ENCODE results near the gene LIN7B.
"Not testable (repeated sequence)": the region's sequence is repeated elsewhere in the genome, so short reads cannot be mapped to it uniquely, and the experiment has no call there.

Gene LIN7B

GRCh38 chr19:49120325-49120683, 6.1 kb downstream of the LIN7B start:
- no peak for DNase-seq

- DNase-seq, result no peak
Observed at GRCh38 chr19:49120868-49121267, 6.7 kb downstream of the LIN7B start.

- DNase-seq, result not testable (repeated sequence)
Observed at GRCh38 chr19:49121841-49122240, 7.7 kb downstream of the LIN7B start.

- not testable (repeated sequence) for DNase-seq
Observed at GRCh38 chr19:49123285-49123684, 9.1 kb downstream of the LIN7B start.

GRCh38 chr19:49125025-49125731, 11.0 kb downstream of the LIN7B start:
- DNase-seq, result no peak

- no peak for DNase-seq
Observed at GRCh38 chr19:49126575-49126974, 12.4 kb downstream of the LIN7B start.

- not testable (repeated sequence) for DNase-seq
Observed at GRCh38 chr19:49127225-49127624, 13.1 kb downstream of the LIN7B start.

GRCh38 chr19:49127674-49128544, 13.7 kb downstream of the LIN7B start:
- DNase-seq, result peak; percentile 89 to 96 (median 90)

GRCh38 chr19:49128545-49129237, 14.5 kb downstream of the LIN7B start:
- DNase-seq, result no peak

- DNase-seq, result no peak
Observed at GRCh38 chr19:49129238-49129583, 15.0 kb downstream of the LIN7B start.

- no peak for DNase-seq
Observed at GRCh38 chr19:49130325-49130724, 16.2 kb downstream of the LIN7B start.

GRCh38 chr19:49132974-49133609, 18.9 kb downstream of the LIN7B start:
- no peak for DNase-seq

- peak in 1 of 4 experiments; percentile 35 for DNase-seq
Observed at GRCh38 chr19:49133621-49134454, 19.7 kb downstream of the LIN7B start.

- DNase-seq, result no peak
Observed at GRCh38 chr19:49135686-49136085, 21.5 kb downstream of the LIN7B start.

GRCh38 chr19:49136771-49137171, 22.6 kb downstream of the LIN7B start:
- DNase-seq, result no peak

- DNase-seq, result no peak
Observed at GRCh38 chr19:49140951-49141350, 26.8 kb downstream of the LIN7B start.

GRCh38 chr19:49141352-49141751, 27.2 kb downstream of the LIN7B start:
- no peak for DNase-seq

GRCh38 chr19:49142866-49143335, 28.7 kb downstream of the LIN7B start:
- peak in 1 of 4 experiments; percentile 28 for DNase-seq

- peak; percentile 56 to 83 (median 68) for DNase-seq
Observed at GRCh38 chr19:49145573-49146407, 31.6 kb downstream of the LIN7B start.

GRCh38 chr19:49146408-49146770, 32.2 kb downstream of the LIN7B start:
- not testable (repeated sequence) for DNase-seq

- no peak for DNase-seq
Observed at GRCh38 chr19:49148044-49148682, 34.0 kb downstream of the LIN7B start.
